SK-N-SH (cell line): ENCODE results near the gene MED31.

ENCODE experiments used
- CTCF ChIP-seq: fragments of 200-600 bp; sonication (generic); IDR thresholded peaks from 2 replicates; pipeline ENCODE4 v1.6.1; 2017; ENCODE audit warnings: antibody characterized with exemption, mild to moderate bottlenecking, moderate library complexity
- EZH2phosphoT487 ChIP-seq: fragments of 200-600 bp; sonication (generic); IDR thresholded peaks from 2 replicates; pipeline ENCODE4 v1.6.1; 2017; ENCODE audit warnings: low read depth, mixed run types, mild to moderate bottlenecking, antibody characterized with exemption, moderate library complexity, borderline replicate concordance
- POLR2AphosphoS5 ChIP-seq: IDR thresholded peaks from 2 replicates; pipeline ENCODE4 v1.6.1; 2012; ENCODE audit warnings: low read depth, low read length
- RXRA ChIP-seq: IDR thresholded peaks from 2 replicates; pipeline ENCODE4 v1.4.0; 2012; ENCODE audit warnings: low read depth, mild to moderate bottlenecking, borderline replicate concordance

GRCh38 chr17:6686026-6686425, 34.6 kb upstream of the MED31 start:
- no peak for TF ChIP-seq CTCF
- TF ChIP-seq POLR2AphosphoS5, result no peak
- no peak for TF ChIP-seq RXRA
- TF ChIP-seq EZH2phosphoT487, result no peak
